ENCODE measurements around the gene STK32B. TPM values are rescaled to one million over a fixed set of nuclear protein-coding genes. Genes with fewer than 3 reads are reported as not detected.

STK32B gene
- polyA plus RNA-seq, 4 donors = 0.27 to 0.75 (median 0.58) TPM; not detected in 1

- WGBS, 3 donors = 64 to 79% (median 75%) methylated on average over 4 of the region's 4 CpGs
- FAIRE-seq = no peak
- H3K9me3 ChIP-seq (ENCODE audit: control insufficient read depth in 2 of 2, insufficient read depth in 1 of 2, low read depth in 1 of 2, low read length in 1 of 2) = no peaks in the 10 kb centered on the region
Observed at GRCh38 chr4:5517372-5517771, 466.1 kb downstream of the STK32B start.

GRCh38 chr4:5524446-5525299 lies 473.4 kb downstream of the STK32B start:
- peak overlapping the region in 1 of 3 donors; percentile 4 for H3K27ac ChIP-seq (ENCODE audit: low read depth in 1 of 3, low read length in 2 of 3)
- H3K4me3 ChIP-seq (ENCODE audit: low read depth in 1 of 3, low read length in 3 of 3) = no peak overlapping the region
- FAIRE-seq = no peak
- 47 to 56% (median 56%) methylated on average over 5 of the region's 5 CpGs for WGBS, 3 donors
- no peaks in the 10 kb centered on the region for H3K27me3 ChIP-seq (ENCODE audit: control insufficient read depth in 3 of 3, insufficient read depth in 3 of 3, low read length in 3 of 3)
- DNase-seq = peak in 1 of 2 donors; percentile 14
- H3K9me3 ChIP-seq (ENCODE audit: control insufficient read depth in 2 of 2, insufficient read depth in 1 of 2, low read depth in 1 of 2, low read length in 1 of 2) = no peaks in the 10 kb centered on the region
- H3K36me3 ChIP-seq (ENCODE audit: control insufficient read depth in 3 of 3, insufficient read depth in 2 of 3, low read depth in 1 of 3, low read length in 3 of 3) = no peaks in the 10 kb centered on the region
- H3K4me1 ChIP-seq (ENCODE audit: control insufficient read depth in 3 of 3, insufficient read depth in 2 of 3, low read depth in 1 of 3, low read length in 2 of 3) = no peaks in the 10 kb centered on the region

More at GRCh38 chr4:5517372-5517771, 466.1 kb downstream of the STK32B start:
- no peak overlapping the region for H3K27ac ChIP-seq (ENCODE audit: low read depth in 1 of 3, low read length in 2 of 3)
- no peak overlapping the region for H3K4me3 ChIP-seq (ENCODE audit: low read depth in 1 of 3, low read length in 3 of 3)
- DNase-seq = no peak
- H3K27me3 ChIP-seq (ENCODE audit: control insufficient read depth in 3 of 3, insufficient read depth in 3 of 3, low read length in 3 of 3) = no peaks in the 10 kb centered on the region
- H3K36me3 ChIP-seq (ENCODE audit: control insufficient read depth in 3 of 3, insufficient read depth in 2 of 3, low read depth in 1 of 3, low read length in 3 of 3) = no peaks in the 10 kb centered on the region
- H3K4me1 ChIP-seq (ENCODE audit: control insufficient read depth in 3 of 3, insufficient read depth in 2 of 3, low read depth in 1 of 3, low read length in 2 of 3) = no peaks in the 10 kb centered on the region

GRCh38 chr4:5526080-5526846 lies 475.0 kb downstream of the STK32B start:
- Histone ChIP-seq H3K27me3 (ENCODE audit: control insufficient read depth in 3 of 3, insufficient read depth in 3 of 3, low read length in 3 of 3) (no peaks in the 10 kb centered on the region), H3K9me3 (ENCODE audit: control insufficient read depth in 2 of 2, insufficient read depth in 1 of 2, low read depth in 1 of 2, low read length in 1 of 2) (no peaks in the 10 kb centered on the region), H3K4me1 (ENCODE audit: control insufficient read depth in 3 of 3, insufficient read depth in 2 of 3, low read depth in 1 of 3, low read length in 2 of 3) (no peaks in the 10 kb centered on the region), H3K27ac (ENCODE audit: low read depth in 1 of 3, low read length in 2 of 3) (no peak overlapping the region), H3K4me3 (ENCODE audit: low read depth in 1 of 3, low read length in 3 of 3) (no peak overlapping the region), H3K36me3 (ENCODE audit: control insufficient read depth in 3 of 3, insufficient read depth in 2 of 3, low read depth in 1 of 3, low read length in 3 of 3) (no peaks in the 10 kb centered on the region)
- DNase-seq (peak in 1 of 2 donors; percentile 12), FAIRE-seq (no peak)
- WGBS, 3 donors = 50 to 59% (median 54%) methylated on average over 3 of the region's 3 CpGs

GRCh38 chr4:5527211-5527610 lies 475.9 kb downstream of the STK32B start:
- Histone ChIP-seq H3K9me3 (ENCODE audit: control insufficient read depth in 2 of 2, insufficient read depth in 1 of 2, low read depth in 1 of 2, low read length in 1 of 2) (no peaks in the 10 kb centered on the region), H3K4me3 (ENCODE audit: low read depth in 1 of 3, low read length in 3 of 3) (no peak overlapping the region), H3K27me3 (ENCODE audit: control insufficient read depth in 3 of 3, insufficient read depth in 3 of 3, low read length in 3 of 3) (no peaks in the 10 kb centered on the region), H3K4me1 (ENCODE audit: control insufficient read depth in 3 of 3, insufficient read depth in 2 of 3, low read depth in 1 of 3, low read length in 2 of 3) (no peaks in the 10 kb centered on the region), H3K36me3 (ENCODE audit: control insufficient read depth in 3 of 3, insufficient read depth in 2 of 3, low read depth in 1 of 3, low read length in 3 of 3) (no peaks in the 10 kb centered on the region), H3K27ac (ENCODE audit: low read depth in 1 of 3, low read length in 2 of 3) (no peak overlapping the region)
- FAIRE-seq (no peak), DNase-seq (no peak)
- whole genome bisulfite sequencing, 3 donors = 12 to 44% (median 25%) methylated on average over 3 of the region's 3 CpGs

GRCh38 chr4:5528031-5528436 lies 476.8 kb downstream of the STK32B start:
- FAIRE-seq = no peak
- peak overlapping the region in 1 of 3 donors; percentile 11 for H3K27ac ChIP-seq (ENCODE audit: low read depth in 1 of 3, low read length in 2 of 3)
- WGBS, 3 donors = 92 to 97% (median 96%) methylated on average over 4 of the region's 4 CpGs
- DNase-seq = no peak
- no peak overlapping the region for H3K4me3 ChIP-seq (ENCODE audit: low read depth in 1 of 3, low read length in 3 of 3)
- H3K36me3 ChIP-seq (ENCODE audit: control insufficient read depth in 3 of 3, insufficient read depth in 2 of 3, low read depth in 1 of 3, low read length in 3 of 3) = no peaks in the 10 kb centered on the region
- H3K27me3 ChIP-seq (ENCODE audit: control insufficient read depth in 3 of 3, insufficient read depth in 3 of 3, low read length in 3 of 3) = no peaks in the 10 kb centered on the region
- H3K4me1 ChIP-seq (ENCODE audit: control insufficient read depth in 3 of 3, insufficient read depth in 2 of 3, low read depth in 1 of 3, low read length in 2 of 3) = no peaks in the 10 kb centered on the region
- no peaks in the 10 kb centered on the region for H3K9me3 ChIP-seq (ENCODE audit: control insufficient read depth in 2 of 2, insufficient read depth in 1 of 2, low read depth in 1 of 2, low read length in 1 of 2)

GRCh38 chr4:5532100-5532499 lies 480.8 kb downstream of the STK32B start:
- WGBS, 3 donors = 63 to 86% (median 80%) methylated on average over 2 of the region's 2 CpGs
- H3K27ac ChIP-seq (ENCODE audit: low read depth in 1 of 3, low read length in 2 of 3) = no peak overlapping the region
- FAIRE-seq = no peak
- no peaks in the 10 kb centered on the region for H3K36me3 ChIP-seq (ENCODE audit: control insufficient read depth in 3 of 3, insufficient read depth in 2 of 3, low read depth in 1 of 3, low read length in 3 of 3)
- H3K4me3 ChIP-seq (ENCODE audit: low read depth in 1 of 3, low read length in 3 of 3) = no peak overlapping the region
- no peaks in the 10 kb centered on the region for H3K27me3 ChIP-seq (ENCODE audit: control insufficient read depth in 3 of 3, insufficient read depth in 3 of 3, low read length in 3 of 3)
- H3K4me1 ChIP-seq (ENCODE audit: control insufficient read depth in 3 of 3, insufficient read depth in 2 of 3, low read depth in 1 of 3, low read length in 2 of 3) = no peaks in the 10 kb centered on the region
- DNase-seq = no peak
- H3K9me3 ChIP-seq (ENCODE audit: control insufficient read depth in 2 of 2, insufficient read depth in 1 of 2, low read depth in 1 of 2, low read length in 1 of 2) = no peaks in the 10 kb centered on the region

- FAIRE-seq = no peak
Observed at GRCh38 chr4:5539584-5539983, 488.3 kb downstream of the STK32B start.

GRCh38 chr4:5541169-5541568 lies 489.9 kb downstream of the STK32B start:
- H3K9me3 ChIP-seq (ENCODE audit: control insufficient read depth in 2 of 2, insufficient read depth in 1 of 2, low read depth in 1 of 2, low read length in 1 of 2) = no peaks in the 10 kb centered on the region
- no peak overlapping the region for H3K4me3 ChIP-seq (ENCODE audit: low read depth in 1 of 3, low read length in 3 of 3)
- no peak overlapping the region for H3K27ac ChIP-seq (ENCODE audit: low read depth in 1 of 3, low read length in 2 of 3)
- FAIRE-seq = no peak
- H3K27me3 ChIP-seq (ENCODE audit: control insufficient read depth in 3 of 3, insufficient read depth in 3 of 3, low read length in 3 of 3) = no peaks in the 10 kb centered on the region
- no peak for DNase-seq
- H3K36me3 ChIP-seq (ENCODE audit: control insufficient read depth in 3 of 3, insufficient read depth in 2 of 3, low read depth in 1 of 3, low read length in 3 of 3) = no peaks in the 10 kb centered on the region
- H3K4me1 ChIP-seq (ENCODE audit: control insufficient read depth in 3 of 3, insufficient read depth in 2 of 3, low read depth in 1 of 3, low read length in 2 of 3) = no peaks in the 10 kb centered on the region
- 84 to 87% (median 87%) methylated on average over 10 of the region's 10 CpGs for WGBS, 3 donors

More at GRCh38 chr4:5539584-5539983, 488.3 kb downstream of the STK32B start:
- Histone ChIP-seq H3K36me3 (ENCODE audit: control insufficient read depth in 3 of 3, insufficient read depth in 2 of 3, low read depth in 1 of 3, low read length in 3 of 3) (no peaks in the 10 kb centered on the region), H3K27ac (ENCODE audit: low read depth in 1 of 3, low read length in 2 of 3) (no peak overlapping the region), H3K27me3 (ENCODE audit: control insufficient read depth in 3 of 3, insufficient read depth in 3 of 3, low read length in 3 of 3) (no peaks in the 10 kb centered on the region), H3K4me3 (ENCODE audit: low read depth in 1 of 3, low read length in 3 of 3) (no peak overlapping the region), H3K9me3 (ENCODE audit: control insufficient read depth in 2 of 2, insufficient read depth in 1 of 2, low read depth in 1 of 2, low read length in 1 of 2) (no peaks in the 10 kb centered on the region), H3K4me1 (ENCODE audit: control insufficient read depth in 3 of 3, insufficient read depth in 2 of 3, low read depth in 1 of 3, low read length in 2 of 3) (no peaks in the 10 kb centered on the region)
- WGBS, 3 donors = 65 to 82% (median 79%) methylated on average over 2 of the region's 2 CpGs
- DNase-seq = no peak
